Subcutaneous abdominal adipose tissue (tissue), 5 donors: Measurements from ENCODE around the gene KDM2A.

ENCODE experiments used
- H3K27ac ChIP-seq: one replicate; pipeline ENCODE4 v1.7.0; 2013; ENCODE audit warnings: low read depth, mild to moderate bottlenecking, inconsistent platforms, low read length, moderate library complexity
- H3K27me3 ChIP-seq, 5 donors: one replicate each; pipeline ENCODE4 v1.7.0; 2013; ENCODE audit warnings: low read length in 5 of 5, inconsistent platforms in 1 of 5; ENCODE audit not compliant: control insufficient read depth in 5 of 5, insufficient read depth in 4 of 5
- H3K36me3 ChIP-seq, 5 donors: one replicate each; pipeline ENCODE4 v1.7.0; 2013; ENCODE audit warnings: low read length in 5 of 5; ENCODE audit not compliant: control insufficient read depth in 5 of 5, insufficient read depth in 5 of 5
- H3K4me1 ChIP-seq, 5 donors: one replicate each; pipeline ENCODE4 v1.7.0; 2013; ENCODE audit warnings: low read length in 5 of 5, mild to moderate bottlenecking in 3 of 5, moderate library complexity in 1 of 5; ENCODE audit not compliant: control insufficient read depth in 5 of 5, insufficient read depth in 5 of 5
- H3K4me3 ChIP-seq, 5 donors: one replicate each; pipeline ENCODE4 v1.7.0; 2013; ENCODE audit warnings: low read length in 5 of 5, low read depth in 1 of 5
- H3K9ac ChIP-seq, 5 donors: one replicate each; pipeline ENCODE4 v1.7.0; 2013; ENCODE audit warnings: low read length in 5 of 5, mild to moderate bottlenecking in 4 of 5, moderate library complexity in 3 of 5
- H3K9me3 ChIP-seq, 5 donors: one replicate each; pipeline ENCODE4 v1.7.0; 2013; ENCODE audit warnings: low read length in 5 of 5; ENCODE audit not compliant: control insufficient read depth in 5 of 5
- donor health status: healthy.
- donor health status: healthy.
- donor health status: healthy.
- donor health status: healthy.
- donor health status: healthy.

Gene KDM2A

GRCh38 chr11:67264260-67264659, 145.2 kb downstream of the KDM2A start:
- Histone ChIP-seq H3K27me3 (no peaks in the 10 kb centered on the region), H3K4me1 (peaks cover 14 to 59% (median 53%) of the 10 kb centered on the region in 5 donors), H3K4me3 (no peak overlapping the region), H3K27ac (no peak overlapping the region), H3K36me3 (peaks cover 0 to 5% (median 0%) of the 10 kb centered on the region in 5 donors), H3K9me3 (no peaks in the 10 kb centered on the region), H3K9ac (peak overlapping the region in 1 of 5 donors; percentile 13)

- H3K9me3 ChIP-seq = no peaks in the 10 kb centered on the region
- peaks cover 0 to 5% (median 0%) of the 10 kb centered on the region in 5 donors for H3K36me3 ChIP-seq
- H3K4me1 ChIP-seq = peaks cover 21 to 67% (median 61%) of the 10 kb centered on the region in 5 donors
- no peaks in the 10 kb centered on the region for H3K27me3 ChIP-seq
- H3K27ac ChIP-seq = no peak overlapping the region
- H3K9ac ChIP-seq = peak overlapping the region in 1 of 5 donors; percentile 68
- no peak overlapping the region for H3K4me3 ChIP-seq
These were observed 146.0 kb downstream of the KDM2A start for GRCh38 chr11:67264877-67265632.

- Histone ChIP-seq H3K4me1 (peaks cover 23 to 75% (median 69%) of the 10 kb centered on the region in 5 donors), H3K27me3 (no peaks in the 10 kb centered on the region), H3K36me3 (peaks cover 0 to 5% (median 0%) of the 10 kb centered on the region in 5 donors), H3K9ac (peak overlapping the region in 4 of 5 donors; percentile 11 to 68 (median 57)), H3K4me3 (peak overlapping the region in 3 of 5 donors; percentile 27 to 35 (median 30)), H3K9me3 (no peaks in the 10 kb centered on the region), H3K27ac (peak overlapping the region; percentile 30)
These were observed 146.8 kb downstream of the KDM2A start for GRCh38 chr11:67265633-67266448.

- peaks cover 26 to 76% (median 72%) of the 10 kb centered on the region in 5 donors for H3K4me1 ChIP-seq
These were observed 147.6 kb downstream of the KDM2A start, which contains the start of gene GRK2 for GRCh38 chr11:67266449-67267187. GRK2 (plus strand) TSS chr11:67266473; CDS start chr11:67266700, 227 bp downstream.

GRCh38 chr11:67267188-67268080, 148.4 kb downstream of the KDM2A start:
- peak overlapping the region; percentile 72 to 86 (median 85) for H3K4me3 ChIP-seq
- peak overlapping the region; percentile 56 to 87 (median 81) for H3K9ac ChIP-seq

More at GRCh38 chr11:67266449-67267187, 147.6 kb downstream of the KDM2A start, which contains the start of gene GRK2:
- Histone ChIP-seq H3K9ac (peak within 1 kb of the TSS; percentile 68 to 87 (median 81)), H3K9me3 (no peaks in the 10 kb centered on the region), H3K27ac (peak within 1 kb of the TSS; percentile 83), H3K36me3 (peaks cover 0 to 5% (median 0%) of the 10 kb centered on the region in 5 donors), H3K4me3 (peak within 1 kb of the TSS; percentile 72 to 86 (median 85)), H3K27me3 (no peaks in the 10 kb centered on the region)

GRCh38 chr11:67268081-67268961, 149.3 kb downstream of the KDM2A start:
- H3K27me3 ChIP-seq = no peaks in the 10 kb centered on the region
- no peaks in the 10 kb centered on the region for H3K9me3 ChIP-seq
- H3K36me3 ChIP-seq = peaks cover 0 to 5% (median 2%) of the 10 kb centered on the region in 5 donors
- H3K4me3 ChIP-seq = peak overlapping the region; percentile 72 to 86 (median 85)
- peak overlapping the region; percentile 8 to 87 (median 81) for H3K9ac ChIP-seq
- H3K27ac ChIP-seq = peak overlapping the region; percentile 83
- H3K4me1 ChIP-seq = peaks cover 37 to 76% (median 72%) of the 10 kb centered on the region in 5 donors

More at GRCh38 chr11:67267188-67268080, 148.4 kb downstream of the KDM2A start:
- Histone ChIP-seq H3K9me3 (no peaks in the 10 kb centered on the region), H3K4me1 (peaks cover 29 to 76% (median 72%) of the 10 kb centered on the region in 5 donors), H3K27ac (peak overlapping the region; percentile 83), H3K36me3 (peaks cover 0 to 5% (median 0%) of the 10 kb centered on the region in 5 donors), H3K27me3 (no peaks in the 10 kb centered on the region)

- Histone ChIP-seq H3K4me3 (peak overlapping the region; percentile 22 to 86 (median 35)), H3K27ac (no peak overlapping the region), H3K9ac (peak overlapping the region in 1 of 5 donors; percentile 87), H3K27me3 (no peaks in the 10 kb centered on the region), H3K9me3 (no peaks in the 10 kb centered on the region), H3K4me1 (peaks cover 38 to 79% (median 76%) of the 10 kb centered on the region in 5 donors), H3K36me3 (peaks cover 0 to 5% (median 2%) of the 10 kb centered on the region in 5 donors)
These were observed 149.9 kb downstream of the KDM2A start for GRCh38 chr11:67268962-67269268.

- peaks cover 0 to 5% (median 2%) of the 10 kb centered on the region in 5 donors for H3K36me3 ChIP-seq
- peak overlapping the region; percentile 51 for H3K27ac ChIP-seq
- peak overlapping the region; percentile 35 to 86 (median 49) for H3K4me3 ChIP-seq
- no peaks in the 10 kb centered on the region for H3K9me3 ChIP-seq
- peak overlapping the region; percentile 7 to 67 (median 37) for H3K9ac ChIP-seq
- H3K4me1 ChIP-seq = peaks cover 38 to 86% (median 83%) of the 10 kb centered on the region in 5 donors
- no peaks in the 10 kb centered on the region for H3K27me3 ChIP-seq
These were observed 150.6 kb downstream of the KDM2A start for GRCh38 chr11:67269401-67270255.
